Astrocyte of the cerebellum (primary cell): ENCODE measurements around the gene HEBP2.

Source experiments
- DNase-seq: peaks from one replicate; pipeline ENCODE4 v3.0.0-alpha.2; 2011; ENCODE audit warnings: low read depth
- H3K4me3 ChIP-seq: 2 replicates; pipeline ENCODE4 v1.5.1; 2011; ENCODE audit warnings: mild to moderate bottlenecking, low read depth, low read length, moderate library complexity
- in situ Hi-C: cut with HindIII; loops from 2 replicates; pipeline ENCODE4 v1.10.0; 2017; ENCODE audit warnings: low sequenced_read_pairs
- TF ChIP-seq, protein P1 (sequence below): IDR thresholded peaks from 2 replicates; pipeline ENCODE4 v1.5.1; 2012; ENCODE audit warnings: low read length, low read depth, moderate library complexity, mild to moderate bottlenecking; ENCODE audit errors: missing control alignments

The HEBP2 gene

DNA sequence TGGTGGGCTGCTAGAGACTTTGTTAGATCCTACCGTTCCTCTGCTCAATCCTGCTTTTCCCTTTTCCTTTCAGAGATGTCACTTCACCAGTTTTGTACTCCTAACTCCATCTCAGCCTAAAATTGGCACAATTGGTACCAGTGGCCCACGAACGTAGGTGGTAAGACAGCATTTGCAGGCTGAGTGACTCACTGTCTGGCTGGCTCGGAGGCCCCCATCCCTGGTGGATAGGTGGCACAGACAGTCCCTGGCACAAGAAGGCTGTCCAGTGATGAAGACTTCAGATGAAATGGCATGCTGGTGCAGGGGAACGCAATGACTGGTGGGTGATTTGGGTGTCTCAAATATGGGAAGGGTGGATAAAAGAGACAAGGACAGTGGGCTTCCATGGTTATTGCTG, 11.1 kb downstream of the HEBP2 start:
- TF ChIP-seq, protein P1, sequence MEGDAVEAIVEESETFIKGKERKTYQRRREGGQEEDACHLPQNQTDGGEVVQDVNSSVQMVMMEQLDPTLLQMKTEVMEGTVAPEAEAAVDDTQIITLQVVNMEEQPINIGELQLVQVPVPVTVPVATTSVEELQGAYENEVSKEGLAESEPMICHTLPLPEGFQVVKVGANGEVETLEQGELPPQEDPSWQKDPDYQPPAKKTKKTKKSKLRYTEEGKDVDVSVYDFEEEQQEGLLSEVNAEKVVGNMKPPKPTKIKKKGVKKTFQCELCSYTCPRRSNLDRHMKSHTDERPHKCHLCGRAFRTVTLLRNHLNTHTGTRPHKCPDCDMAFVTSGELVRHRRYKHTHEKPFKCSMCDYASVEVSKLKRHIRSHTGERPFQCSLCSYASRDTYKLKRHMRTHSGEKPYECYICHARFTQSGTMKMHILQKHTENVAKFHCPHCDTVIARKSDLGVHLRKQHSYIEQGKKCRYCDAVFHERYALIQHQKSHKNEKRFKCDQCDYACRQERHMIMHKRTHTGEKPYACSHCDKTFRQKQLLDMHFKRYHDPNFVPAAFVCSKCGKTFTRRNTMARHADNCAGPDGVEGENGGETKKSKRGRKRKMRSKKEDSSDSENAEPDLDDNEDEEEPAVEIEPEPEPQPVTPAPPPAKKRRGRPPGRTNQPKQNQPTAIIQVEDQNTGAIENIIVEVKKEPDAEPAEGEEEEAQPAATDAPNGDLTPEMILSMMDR: no peak
- in situ Hi-C loops: loop anchor here (25.0 kb wide), 1 partner anchor 347 kb away; the partner anchor contains the start of gene CCDC28A
- H3K4me3 ChIP-seq: no peak overlapping the region
- DNase-seq: no peak

DNA sequence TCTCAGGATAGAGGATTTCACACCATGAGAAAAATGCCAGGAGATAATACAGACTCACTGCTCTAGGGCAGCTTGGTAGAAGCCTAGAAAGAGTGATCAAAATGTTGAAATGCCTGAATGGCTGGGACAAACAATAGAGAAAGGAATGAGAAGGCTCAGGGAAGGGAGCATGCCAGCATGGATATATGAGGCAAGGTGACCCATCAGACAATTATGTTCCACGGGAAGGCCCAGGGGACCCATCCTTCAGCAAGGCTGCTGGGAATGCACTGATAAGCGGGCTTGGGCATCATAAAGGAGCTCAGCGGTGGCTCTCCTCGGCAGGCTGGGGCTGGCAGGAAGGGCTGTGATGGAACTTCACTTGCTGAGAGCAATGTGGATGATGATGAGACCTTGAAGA, 12.2 kb downstream of the HEBP2 start:
- TF ChIP-seq, protein P1: no peak
- H3K4me3 ChIP-seq: no peak overlapping the region
- DNase-seq: no peak
- in situ Hi-C loops: loop anchor here (25.0 kb wide), 1 partner anchor 346 kb away; the partner anchor contains the start of gene CCDC28A

DNA sequence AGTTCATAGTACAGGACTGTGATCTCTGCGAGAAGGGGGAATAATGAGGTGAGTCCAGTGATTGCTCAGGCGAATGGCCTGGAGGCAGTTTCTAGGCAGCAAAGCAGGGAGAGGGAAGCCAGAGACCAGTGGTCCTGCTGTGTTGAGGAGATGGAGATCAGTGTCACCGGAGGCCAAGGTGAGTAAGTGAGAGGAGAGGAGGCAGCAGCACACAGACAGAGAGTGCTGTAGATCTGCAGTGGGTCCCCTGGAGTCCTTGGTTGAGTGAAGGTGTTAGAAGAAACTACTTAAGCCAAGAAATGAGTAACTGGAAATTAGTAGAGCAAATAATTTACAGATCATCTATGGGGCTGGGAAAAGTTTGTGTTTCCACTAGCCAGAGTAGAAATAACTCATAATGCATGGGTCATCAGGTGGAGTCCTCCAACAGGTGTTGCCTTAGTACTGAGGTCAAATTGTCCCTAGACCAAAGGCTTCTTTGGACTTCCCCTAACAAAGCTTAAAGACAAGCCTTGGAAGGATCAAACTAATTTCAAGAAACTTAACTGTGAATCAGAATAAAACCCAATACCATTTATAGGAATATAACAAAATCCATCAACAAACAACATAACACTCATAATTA, 13.6 kb downstream of the HEBP2 start:
- H3K4me3 ChIP-seq: no peak overlapping the region
- TF ChIP-seq, protein P1: no peak
- DNase-seq: no peak
- in situ Hi-C loops: loop anchor here (25.0 kb wide), 1 partner anchor 345 kb away; the partner anchor contains the start of gene CCDC28A

DNA sequence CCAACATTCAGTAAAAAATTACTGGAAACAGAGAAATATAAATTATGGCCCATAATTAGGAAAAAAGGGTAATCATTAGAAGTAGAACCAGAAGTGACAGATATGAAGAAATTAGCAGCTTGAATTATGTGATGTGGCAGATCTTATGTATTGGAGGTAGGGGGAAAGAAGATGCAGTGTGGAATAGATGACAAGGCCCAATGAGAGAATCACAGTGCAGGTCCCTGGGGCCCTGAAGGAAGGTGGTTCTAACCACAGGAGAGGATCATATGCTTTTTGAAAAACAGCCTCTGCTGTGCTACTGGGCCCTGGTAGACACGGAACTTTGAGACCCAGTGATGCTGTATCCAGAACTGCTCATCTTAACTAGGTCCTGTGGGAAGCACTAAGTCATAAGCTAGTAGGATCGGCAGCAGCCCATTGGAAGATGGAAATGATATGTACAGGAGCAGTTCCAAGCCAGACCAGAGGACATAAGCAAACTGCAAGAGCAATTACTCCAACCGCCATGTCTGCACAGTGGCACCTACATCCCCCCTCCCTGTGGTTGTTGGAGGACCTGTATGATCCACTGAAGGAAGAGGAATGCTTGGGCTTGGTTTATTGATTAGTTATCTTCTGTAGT, 14.2 kb downstream of the HEBP2 start:
- H3K4me3 ChIP-seq: no peak overlapping the region
- in situ Hi-C loops: loop anchor here (25.0 kb wide), 1 partner anchor 344 kb away; the partner anchor contains the start of gene CCDC28A
- no peak for DNase-seq
- TF ChIP-seq, protein P1: no peak

DNA sequence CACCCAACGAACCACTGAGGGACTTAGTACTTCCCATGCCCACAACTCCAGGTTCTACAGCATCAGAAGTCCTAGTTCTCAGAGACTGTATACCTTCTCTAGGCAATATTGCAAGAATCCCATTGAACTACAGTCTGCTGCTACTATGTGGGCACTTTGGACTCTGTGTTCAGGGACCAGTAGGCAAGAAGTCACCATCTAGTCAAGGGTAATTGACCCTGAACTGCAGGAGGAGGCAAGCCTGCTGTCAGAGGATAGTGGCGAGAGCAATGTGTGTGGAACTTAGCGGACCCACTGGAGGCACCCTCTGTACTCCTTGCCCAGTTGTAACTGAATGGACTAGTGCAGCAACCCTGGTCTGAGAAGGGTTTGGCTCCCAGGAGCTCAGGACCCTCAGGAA, 15.7 kb downstream of the HEBP2 start:
- in situ Hi-C loops: loop anchor here (25.0 kb wide), 1 partner anchor 343 kb away; the partner anchor contains the start of gene CCDC28A
- TF ChIP-seq, protein P1: no peak
- no peak for DNase-seq
- H3K4me3 ChIP-seq: no peak overlapping the region

DNA sequence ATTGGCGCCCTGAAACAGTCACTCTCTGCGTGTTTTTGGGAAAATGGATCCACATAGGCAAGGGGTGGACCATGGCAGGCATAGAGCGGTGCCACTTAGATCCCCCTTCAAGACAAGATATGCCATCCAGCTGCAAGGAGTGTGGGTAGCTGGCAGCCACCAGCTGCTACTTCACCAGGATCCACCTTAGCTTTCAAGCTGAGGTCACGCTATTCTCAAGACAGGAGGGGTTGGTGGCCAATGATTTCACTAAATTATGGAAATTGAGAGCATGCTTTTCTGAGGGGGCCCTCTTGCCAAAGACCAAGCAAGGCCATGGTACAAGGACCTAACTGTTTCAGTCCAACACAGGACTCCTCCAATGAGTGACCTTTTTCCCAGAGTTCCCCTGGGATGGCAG, 16.3 kb downstream of the HEBP2 start:
- no peak overlapping the region for H3K4me3 ChIP-seq
- TF ChIP-seq, protein P1: no peak
- in situ Hi-C loops: loop anchor here (25.0 kb wide), 1 partner anchor 342 kb away; the partner anchor contains the start of gene CCDC28A
- DNase-seq: no peak
